ENCODE data around the gene ASPDH. TPM values are rescaled to one million over a fixed set of nuclear protein-coding genes. Genes with fewer than 3 reads are reported as not detected.

ASPDH gene
- total RNA-seq, 1 donor from 2014 or later: not detected

DNA sequence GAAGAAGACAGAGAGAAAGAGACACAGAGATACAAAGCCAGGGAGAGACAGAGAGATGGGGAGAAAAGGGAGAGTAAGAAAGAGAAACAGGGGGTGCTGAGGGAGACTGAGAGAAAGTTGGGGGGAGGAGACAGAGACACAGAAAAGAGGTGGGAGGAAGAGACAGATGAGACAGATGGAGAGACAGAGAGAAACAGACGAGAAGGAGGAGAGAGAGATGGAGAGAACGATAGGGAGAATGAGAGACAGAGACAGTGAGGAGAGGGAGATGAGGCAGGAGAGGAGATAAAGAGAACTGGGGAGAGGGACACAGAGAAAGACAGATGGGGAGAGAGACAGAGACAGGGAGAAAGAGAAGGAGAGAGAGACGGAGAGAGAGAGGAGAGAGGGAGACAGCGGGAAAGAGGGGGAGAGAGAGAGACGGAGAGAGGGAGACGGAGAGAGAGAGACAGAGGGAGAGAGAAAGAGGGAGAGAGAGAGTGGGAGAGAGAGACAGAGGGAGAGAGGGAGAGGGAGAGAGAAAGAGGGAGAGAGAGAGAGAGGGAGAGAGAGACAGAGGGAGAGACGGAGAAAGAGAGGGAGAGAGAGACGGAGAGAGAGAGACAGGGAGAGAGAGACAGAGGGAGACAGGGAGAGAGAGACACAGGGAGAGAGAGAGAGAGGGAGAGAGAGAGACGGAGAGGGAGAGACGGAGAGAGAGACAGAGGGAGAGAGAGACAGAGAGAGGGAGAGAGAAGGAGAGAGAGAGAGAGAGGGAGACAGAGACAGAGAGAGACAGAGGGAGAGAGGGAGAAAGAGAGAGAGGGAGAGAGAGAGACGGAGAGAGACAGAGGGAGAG lies 15.3 kb downstream of the ASPDH start:
- no peak for DNase-seq (ENCODE audit: low read depth, low spot score)

DNA sequence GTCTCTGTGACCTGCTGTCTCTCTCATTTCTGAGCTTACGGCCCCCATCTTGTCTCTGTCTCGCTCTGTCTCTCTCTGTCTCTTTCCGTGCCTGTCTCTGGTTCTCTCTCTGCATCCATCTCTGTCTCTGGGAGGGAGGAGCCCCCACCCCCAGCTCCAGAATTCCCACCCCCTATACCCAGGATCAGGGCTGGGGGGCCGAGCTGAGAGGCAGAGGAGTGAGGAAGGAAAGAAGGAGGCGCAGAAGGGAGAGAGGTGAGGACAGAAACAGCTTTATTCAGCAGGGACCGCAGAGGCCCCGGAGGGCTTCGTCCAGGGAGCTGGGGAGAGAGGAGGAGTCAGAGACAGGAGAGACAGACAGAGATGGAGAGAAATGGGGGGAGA lies 16.7 kb downstream of the ASPDH start:
- no peak for DNase-seq (ENCODE audit: low read depth, low spot score)

DNA sequence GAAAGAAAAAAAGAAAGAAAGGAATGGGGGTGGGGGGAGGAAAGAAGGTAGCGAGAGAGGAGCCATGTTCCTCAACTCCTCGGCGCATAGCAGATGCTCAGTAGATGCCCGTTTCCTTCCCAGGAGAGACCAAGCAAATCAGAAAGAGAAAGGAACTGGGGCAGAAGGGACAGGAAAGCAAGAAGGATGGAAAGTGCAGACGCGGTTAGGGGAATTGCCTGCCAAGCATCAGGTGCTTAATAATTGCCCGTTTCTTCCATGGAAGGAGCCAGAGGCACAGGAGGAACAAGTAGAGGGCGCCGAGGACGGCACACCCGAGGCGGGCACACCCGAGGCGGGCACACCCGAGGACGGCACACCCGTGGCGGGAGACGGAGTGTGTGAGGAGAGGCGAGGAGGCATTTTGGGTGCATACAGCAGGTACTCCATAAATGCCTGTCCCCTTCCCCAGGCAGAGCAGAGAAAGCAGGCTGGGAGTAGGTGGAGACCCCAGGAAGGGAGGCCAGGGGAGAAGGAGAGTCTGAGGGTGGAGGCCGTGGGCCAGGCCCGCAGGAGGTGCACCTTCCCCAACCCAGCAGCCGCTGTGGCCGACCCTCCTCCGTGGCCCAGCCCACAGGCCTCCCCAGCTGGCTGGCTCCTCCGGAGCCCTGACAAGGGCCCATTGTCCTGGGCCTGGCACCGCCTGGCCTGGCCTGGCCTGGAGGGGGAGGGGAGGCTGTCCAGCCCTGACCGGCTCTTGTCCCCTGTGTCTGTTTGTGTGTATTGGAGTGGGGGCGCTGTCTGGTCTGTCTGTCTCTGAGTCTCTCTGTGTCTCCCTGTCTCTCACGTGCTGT lies 17.3 kb downstream of the ASPDH start:
- no peak for DNase-seq (ENCODE audit: low read depth, low spot score)

DNA sequence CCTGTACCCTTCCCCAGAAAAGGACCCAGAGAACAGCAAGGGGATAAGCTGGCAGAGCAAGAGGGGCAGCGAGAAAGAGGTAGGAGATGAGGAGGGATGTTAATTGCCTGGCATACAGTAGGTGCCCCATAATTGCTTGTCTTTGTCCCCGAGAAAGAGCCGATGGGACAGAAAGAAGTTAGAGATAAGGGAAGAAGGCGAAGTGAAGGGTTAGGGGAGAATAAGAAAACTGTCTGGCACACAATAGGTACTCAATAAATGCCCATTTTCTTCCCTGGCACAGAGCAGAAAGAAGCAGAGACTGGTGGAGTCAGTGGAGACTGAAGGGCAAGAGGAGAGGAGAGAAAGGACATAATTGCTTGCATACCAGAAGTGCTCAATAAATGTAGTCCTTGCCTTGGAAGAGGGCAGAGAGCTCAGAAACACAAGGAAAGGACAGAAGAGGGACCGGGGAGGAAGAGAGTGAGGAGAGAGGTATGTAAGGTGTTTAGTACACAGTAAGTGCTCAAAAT lies 18.6 kb downstream of the ASPDH start:
- no peak for DNase-seq (ENCODE audit: low read depth, low spot score)

DNA sequence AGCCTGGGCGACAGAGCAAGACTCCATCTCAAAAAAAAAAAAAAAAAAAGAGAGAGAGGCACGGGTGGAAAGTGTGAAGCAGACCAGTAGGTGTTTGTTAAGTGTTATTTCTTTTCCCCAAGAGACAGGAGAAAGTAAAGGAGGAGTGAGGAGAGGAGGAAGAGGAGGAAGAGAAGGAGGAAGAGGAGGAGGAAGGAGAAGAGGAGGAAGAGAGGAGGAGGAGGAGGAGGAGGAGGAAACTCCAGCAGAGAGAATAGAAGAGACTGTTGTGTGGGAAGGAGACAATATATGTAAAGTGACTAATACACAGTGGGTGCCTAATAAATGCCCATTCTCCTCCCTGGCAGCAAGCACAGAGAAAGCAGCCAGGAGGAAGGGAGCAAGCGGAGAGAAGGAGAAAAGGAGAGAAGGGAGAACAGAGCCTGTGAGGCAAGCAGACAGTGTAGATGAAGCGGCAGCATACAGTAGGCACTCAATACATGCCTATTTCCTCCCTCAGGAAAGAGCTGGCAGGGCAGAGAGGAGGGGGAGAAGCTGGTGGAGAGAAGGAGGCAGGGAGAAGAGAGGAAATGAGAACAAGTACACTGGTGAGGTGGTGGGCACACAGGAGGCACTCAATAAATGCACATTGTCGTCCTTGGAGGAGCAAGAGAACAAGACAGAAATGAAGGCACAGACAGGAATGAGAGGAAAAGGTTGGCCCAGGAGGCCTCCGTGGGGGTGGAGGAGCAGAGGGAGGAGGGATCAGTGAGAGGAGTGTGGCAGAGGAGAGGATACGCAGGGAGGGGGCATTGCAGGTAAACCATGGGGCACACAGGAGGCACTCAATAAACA lies 19.3 kb downstream of the ASPDH start:
- DNase-seq (ENCODE audit: low read depth, low spot score): no peak

DNA sequence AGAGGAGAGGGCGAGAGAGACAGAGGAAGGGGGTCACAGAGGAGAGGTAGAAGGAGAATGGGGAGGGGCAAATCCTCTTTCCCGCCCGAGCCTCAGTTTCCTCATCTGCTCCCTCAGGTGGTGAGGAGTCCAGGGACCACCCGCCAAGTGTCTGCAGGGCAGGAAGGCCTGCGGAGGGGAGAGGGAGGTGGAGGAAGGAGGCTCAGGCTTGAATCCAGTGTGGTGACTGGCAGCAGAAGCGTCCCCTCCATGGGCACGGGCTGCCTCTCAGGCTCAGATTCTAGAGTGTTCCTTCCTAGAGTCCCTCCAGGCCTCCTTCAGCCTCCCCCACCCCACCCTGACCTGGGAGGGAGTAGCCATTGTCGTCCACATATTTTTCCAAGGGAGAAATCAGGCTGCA lies 20.5 kb downstream of the ASPDH start:
- DNase-seq (ENCODE audit: low read depth, low spot score): no peak

DNA sequence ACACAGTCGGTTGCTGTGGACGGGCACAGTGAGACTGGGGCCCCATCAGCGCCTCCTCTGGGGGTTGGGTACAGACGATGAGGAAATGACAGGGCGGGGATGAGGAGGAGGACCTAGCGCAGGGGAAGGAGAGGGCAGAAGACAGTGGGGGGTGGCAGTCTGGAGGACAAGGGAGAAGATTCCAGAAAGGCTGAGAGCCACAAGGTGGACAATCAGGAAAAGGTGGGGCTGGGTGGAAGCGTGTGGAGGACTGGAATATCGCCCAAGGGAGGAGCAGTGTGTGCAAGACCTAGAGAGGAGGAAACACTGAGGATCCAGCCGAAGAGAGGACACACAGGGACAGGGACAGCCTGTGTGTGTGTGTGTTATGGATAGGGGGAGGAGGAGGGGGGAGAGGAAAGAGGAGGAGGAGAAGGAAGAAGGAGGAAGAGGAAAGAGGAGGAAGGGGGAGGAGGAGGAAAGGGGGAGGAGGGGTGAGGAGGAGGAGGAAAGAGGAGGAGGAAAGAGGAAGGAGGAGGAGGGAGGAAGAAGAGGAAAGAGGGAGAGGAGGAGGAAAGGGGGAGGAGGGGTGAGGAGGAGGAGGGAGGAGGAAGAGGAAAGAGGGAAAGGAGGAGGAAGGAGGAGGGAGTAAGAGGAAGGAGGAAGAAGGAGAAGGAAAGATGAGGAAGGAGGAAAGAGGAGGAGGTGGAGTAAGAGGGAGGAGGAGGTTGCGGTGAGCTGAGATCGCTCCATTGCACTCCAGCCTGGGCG lies 21.2 kb downstream of the ASPDH start:
- DNase-seq (ENCODE audit: low read depth, low spot score): no peak

DNA sequence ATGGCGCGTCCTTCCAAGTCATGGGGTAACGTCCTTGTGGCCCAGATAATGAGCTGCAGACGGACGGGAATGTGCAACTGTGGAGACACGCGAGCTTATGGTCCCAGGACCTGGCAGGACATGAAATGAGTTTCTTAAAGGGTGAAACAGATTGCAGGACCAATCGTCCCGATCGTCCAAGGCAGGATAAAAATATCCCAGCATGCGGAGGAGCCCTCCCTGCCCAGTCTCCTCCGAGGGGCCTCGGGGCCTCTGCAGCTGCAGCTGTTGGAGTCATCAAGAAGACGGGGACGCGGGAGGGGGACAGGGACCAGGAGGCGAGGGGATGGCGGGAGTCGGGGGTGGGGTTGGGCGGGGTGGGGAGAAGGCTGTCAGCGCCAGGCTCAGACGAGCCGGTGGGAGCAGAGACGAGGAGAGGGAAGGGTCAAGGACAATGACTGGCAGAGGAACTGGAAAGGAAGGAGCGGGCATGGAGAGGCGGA lies 22.7 kb downstream of the ASPDH start:
- no peak for DNase-seq (ENCODE audit: low read depth, low spot score)

DNA sequence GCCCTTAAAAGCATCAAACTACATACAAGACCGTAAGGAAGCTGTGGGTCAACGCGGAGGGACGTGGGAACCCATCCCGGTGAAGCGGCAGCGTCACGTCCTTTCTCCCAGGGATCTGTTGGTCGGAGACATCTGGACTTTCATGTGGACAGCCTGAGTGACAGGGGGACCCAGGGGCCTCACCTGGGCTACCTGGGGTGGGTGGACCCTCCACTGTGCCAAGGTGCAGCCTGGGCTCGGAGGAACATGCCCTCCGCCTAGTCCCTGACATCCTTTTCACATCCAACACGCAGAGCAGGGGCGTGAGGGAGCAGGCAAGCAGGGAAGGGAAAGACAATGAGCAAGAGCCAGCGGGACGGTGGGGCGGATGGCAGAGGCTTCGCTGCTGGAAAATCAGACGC lies 23.3 kb downstream of the ASPDH start:
- no peak for DNase-seq (ENCODE audit: low read depth, low spot score)

DNA sequence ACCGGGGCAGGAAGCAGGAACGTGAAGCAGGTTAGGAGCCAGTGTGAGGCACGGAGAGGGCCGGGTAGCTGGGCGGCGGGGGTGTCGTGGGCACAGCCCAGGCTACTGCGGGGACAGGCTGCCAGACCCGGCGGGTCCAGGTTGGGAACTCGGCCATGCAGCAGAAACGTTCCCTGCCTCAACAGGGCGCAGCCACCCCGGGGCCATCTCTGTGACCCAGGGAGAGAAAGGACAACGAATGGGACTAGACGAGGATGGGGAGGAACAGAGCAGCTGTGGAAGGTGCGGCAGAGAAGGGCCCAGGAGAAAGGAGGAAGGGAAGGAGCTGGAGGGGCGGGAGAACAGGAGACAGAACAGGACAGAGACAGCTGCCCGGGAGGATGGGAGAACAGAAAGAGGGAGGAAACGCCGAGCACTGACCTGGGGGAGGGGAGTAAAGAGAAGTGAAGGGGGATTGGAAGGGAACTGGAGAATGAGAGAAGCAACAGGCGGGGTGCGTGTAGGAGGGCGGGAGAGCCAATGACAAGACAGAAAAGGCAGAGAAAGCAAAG lies 24.2 kb downstream of the ASPDH start:
- DNase-seq (ENCODE audit: low read depth, low spot score): no peak

DNA sequence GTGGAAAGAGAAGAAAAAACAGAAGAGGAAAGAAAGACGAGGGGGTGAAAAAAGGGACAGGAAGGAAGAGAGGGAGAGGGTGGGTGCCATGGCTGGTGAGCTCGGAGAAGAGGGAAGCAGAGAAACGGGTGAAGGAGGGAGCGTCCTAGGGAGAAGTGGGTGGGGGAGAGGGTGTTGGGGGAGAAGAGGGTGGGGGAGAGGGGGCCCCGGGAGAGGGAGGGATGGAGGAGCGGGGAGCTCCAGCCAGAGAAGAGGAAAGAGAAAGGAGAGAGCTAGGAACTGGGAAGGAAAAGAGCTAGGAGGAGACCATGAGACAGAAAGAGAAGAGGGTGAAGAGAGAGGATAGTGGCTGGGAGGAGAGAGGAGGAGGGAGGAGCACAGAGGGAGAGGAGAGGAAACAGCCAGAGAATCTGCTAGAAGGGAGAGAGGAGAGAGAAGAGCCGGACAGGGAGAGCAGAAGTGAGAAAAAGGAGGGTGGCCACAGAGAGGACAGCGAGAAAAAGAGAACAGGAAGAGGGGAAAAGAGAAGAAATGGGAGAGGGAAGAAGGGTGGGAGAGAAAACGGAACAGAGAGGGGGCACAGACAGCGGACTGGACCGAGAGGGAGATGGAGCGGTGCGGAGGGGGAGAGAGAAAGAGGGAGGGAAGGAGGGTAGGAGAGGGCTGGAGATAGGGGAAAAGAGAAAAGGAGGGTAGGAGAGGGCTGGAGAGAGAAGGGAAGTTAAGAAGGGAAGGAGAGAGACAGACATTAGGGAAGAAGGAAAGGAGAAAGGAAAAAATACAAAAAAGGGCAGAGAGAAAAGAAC lies 25.1 kb downstream of the ASPDH start:
- no peak for DNase-seq (ENCODE audit: low read depth, low spot score)

DNA sequence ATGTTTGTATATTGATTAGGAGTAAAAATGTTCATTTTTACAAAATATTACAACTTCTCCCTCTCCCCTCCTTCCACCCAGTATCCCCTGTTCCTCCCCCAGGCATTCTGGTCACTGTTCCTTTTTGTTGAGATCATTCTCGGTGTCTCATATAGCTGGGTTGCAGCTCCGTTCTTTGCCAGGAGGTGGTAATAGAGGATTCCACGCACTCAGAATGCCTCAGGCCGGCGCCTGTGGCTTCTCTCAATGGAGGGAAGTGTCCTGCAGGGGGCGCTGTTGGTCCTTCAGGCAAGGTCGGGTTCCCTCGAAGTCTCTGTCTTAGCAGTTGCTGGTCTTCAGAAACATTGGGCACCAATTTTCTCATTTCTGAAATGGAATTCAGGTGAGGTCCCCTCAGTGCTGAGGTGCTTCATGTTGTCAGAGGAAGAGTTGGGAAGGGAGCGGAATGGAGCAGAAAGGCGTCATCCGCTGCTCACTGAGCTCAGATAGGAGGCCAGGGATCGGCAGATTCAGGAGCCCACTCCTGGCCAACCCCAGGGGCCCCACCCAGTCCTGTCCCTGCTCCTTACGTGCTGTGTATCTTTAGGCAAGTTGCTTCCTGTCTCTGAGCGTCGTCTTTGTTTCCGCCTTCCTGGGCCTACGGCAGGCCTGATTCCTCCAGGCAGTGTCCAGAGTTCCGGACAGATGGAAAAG lies 26.7 kb downstream of the ASPDH start:
- no peak for DNase-seq (ENCODE audit: low read depth, low spot score)

DNA sequence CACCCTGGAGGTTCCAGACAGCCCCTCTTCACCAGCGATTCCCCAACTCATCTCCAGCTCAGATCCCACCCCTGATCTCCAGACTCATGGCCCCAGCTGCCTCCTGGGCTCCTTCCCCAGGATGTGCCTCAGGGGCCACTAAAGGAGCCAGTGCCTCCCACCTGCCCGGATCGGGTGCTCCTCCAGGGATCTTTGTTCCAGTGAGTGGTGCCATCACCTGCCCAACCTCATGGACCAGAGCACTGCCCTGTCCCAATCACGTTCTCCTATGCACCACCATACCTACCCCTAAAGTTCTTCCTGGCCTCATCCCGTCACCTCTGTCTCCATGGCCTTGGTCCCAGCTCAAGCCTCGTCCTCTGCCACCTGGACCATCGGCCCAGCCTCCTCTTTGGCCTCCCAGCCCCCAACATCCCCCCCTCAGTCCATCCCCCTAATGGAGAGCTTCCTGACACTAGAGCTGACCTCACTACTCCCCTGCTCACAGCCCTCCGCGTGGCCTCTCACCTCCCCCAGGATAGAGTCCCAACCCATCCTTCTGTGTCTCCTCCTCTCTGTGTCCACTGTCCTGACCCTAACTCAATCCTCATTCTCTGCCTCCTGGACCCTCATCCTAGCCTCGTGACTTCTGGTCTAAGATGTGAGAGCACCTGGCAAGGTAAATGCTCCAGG lies 28.3 kb downstream of the ASPDH start:
- no peak for DNase-seq (ENCODE audit: low read depth, low spot score)

DNA sequence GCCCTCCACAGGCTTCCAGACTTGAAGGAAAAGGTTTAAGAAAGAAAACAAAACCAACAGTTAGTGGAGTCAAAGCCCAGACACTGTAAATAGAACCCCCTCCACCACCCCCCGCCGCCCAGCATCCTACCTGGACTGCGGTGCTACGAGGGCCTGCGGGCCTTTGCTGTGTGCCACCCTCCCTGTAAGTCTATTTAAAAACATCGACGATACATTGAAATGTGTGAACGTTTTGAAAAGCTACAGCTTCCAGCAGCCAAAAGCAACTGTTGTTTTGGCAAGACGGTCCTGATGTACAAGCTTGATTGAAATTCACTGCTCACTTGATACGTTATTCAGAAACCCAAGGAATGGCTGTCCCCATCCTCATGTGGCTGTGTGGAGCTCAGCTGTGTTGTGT lies 30.8 kb downstream of the ASPDH start:
- DNase-seq (ENCODE audit: low read depth, low spot score): no peak

DNA sequence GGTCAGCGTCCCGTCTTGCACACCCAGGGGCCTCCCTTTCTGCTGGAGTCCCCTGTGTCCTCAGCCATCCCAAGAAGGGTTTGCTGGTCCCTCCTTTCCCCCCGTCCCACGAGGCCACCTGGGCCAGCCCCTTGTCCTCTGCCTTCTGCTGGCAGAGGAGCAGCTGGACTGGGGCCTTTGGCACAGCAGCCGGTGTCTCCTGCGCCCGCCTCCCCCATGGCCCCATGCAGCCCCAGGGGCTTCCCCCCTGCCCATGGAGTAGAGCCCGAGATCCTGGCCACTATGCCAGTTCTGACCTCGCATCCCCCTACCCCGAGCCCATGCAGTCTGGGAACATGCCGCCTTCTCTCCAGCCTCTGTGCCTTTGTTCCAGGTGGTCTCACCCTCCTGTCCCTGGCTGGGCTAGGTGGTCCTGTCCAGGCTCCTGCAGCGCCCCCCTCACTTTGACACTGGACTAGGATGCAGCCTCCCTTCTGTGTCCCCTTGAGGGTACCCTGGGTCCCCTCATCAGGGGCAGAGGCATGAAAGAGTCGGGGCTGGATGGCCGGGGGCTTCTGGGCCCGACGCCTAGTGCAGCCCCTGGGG lies 31.4 kb downstream of the ASPDH start:
- DNase-seq (ENCODE audit: low read depth, low spot score): no peak

DNA sequence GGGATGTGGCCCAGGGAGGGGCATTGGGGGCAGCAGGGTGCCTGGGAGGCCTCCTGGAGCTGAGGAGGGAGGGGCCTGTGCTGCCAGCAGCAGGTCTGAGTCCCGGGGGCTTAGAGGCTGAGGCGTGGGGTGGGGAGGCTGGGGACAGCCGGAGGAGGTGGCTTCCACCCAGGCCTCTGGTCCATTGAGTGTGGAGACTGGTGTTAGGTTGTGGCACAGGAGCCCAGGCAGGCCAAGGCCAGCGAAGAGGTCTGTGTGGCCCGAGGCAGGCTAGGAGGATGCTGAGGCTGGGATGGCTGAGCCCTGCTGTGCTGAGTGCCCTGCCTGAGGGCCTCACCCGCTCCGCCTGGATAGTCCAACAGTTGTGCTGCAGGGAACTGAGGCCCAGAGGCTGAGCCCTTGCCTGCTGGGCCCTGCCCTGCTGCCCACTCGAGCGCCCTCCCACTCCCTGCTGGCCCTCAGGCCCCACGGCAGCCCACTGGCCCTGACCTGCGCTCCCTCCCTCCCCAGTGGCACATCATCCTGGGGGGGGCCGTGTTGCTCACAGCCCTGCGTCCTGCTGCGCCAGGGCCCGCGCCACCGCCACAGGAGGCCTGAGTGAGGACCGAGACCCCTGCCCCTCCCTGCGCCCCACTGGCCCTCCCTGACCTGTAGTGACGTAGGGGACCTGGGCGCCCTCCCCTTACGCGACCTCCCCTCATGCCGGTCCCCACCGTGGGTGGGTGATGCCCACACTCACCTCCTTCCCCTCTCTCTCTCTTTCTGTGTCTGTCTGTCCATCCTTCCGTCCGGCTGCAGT lies 32.2 kb downstream of the ASPDH start:
- no peak for DNase-seq (ENCODE audit: low read depth, low spot score)

All from pulmonary artery endothelial cell (primary cell).